SU-DHL-6 (cell line): Measurements from ENCODE around the gene PSME3IP1.

Source experiments
- H2AFZ ChIP-seq: fragments of 200-600 bp; sonication (generic); 2 replicates; pipeline ENCODE4 v1.6.1; 2014; ENCODE audit warnings: low read depth, mild to moderate bottlenecking, moderate library complexity, mixed read lengths, antibody characterized with exemption, low read length; ENCODE audit not compliant: severe bottlenecking
- H3F3A ChIP-seq: fragments of 200-600 bp; shearing (Covaris generic); 2 replicates; pipeline ENCODE4 v1.6.0; 2016; ENCODE audit warnings: antibody characterized with exemption, mild to moderate bottlenecking; ENCODE audit not compliant: insufficient read depth
- H3K27ac ChIP-seq: fragments of 200-600 bp; sonication (generic); 2 replicates; pipeline ENCODE4 v1.5.1; 2016; ENCODE audit warnings: low read depth, mild to moderate bottlenecking, low read length, moderate library complexity, mixed read lengths
- H3K27me3 ChIP-seq: fragments of 200-600 bp; sonication (generic), shearing (Covaris generic); 2 replicates; pipeline ENCODE4 v1.6.0; 2014; ENCODE audit warnings: mild to moderate bottlenecking, low read length
- H3K36me3 ChIP-seq: fragments of 200-600 bp; sonication (generic); 2 replicates; pipeline ENCODE4 v1.6.1; 2014; ENCODE audit warnings: mild to moderate bottlenecking, low read length, mixed read lengths
- H3K4me2 ChIP-seq: fragments of 300-600, 200-600 bp; shearing (Covaris generic), sonication (generic); 2 replicates; pipeline ENCODE4 v1.6.0; 2014; ENCODE audit warnings: low read length, low read depth, mild to moderate bottlenecking; ENCODE audit not compliant: poor library complexity, severe bottlenecking
- H3K4me3 ChIP-seq: fragments of 200-600 bp; sonication (generic); 2 replicates; pipeline ENCODE4 v1.5.1; 2014; ENCODE audit warnings: antibody characterized with exemption, low read length, mild to moderate bottlenecking, mixed read lengths; ENCODE audit not compliant: insufficient read depth, poor library complexity, severe bottlenecking
- H3K79me2 ChIP-seq: fragments of 200-600 bp; sonication (generic); 2 replicates; pipeline ENCODE4 v1.6.1; 2014; ENCODE audit warnings: mild to moderate bottlenecking, low read length, moderate library complexity; ENCODE audit not compliant: insufficient read depth
- H3K9ac ChIP-seq: fragments of 200-600 bp; sonication (generic); 2 replicates; pipeline ENCODE4 v1.7.0; 2014; ENCODE audit warnings: mild to moderate bottlenecking, low read length
- H3K9me2 ChIP-seq: fragments of 200-600 bp; sonication (generic); replicated peaks from 2 replicates; pipeline ENCODE4 v1.6.1; 2014; ENCODE audit warnings: low read length; ENCODE audit not compliant: insufficient read depth
- H3K9me3 ChIP-seq: fragments of 200-600 bp; sonication (generic); 2 replicates; pipeline ENCODE4 v1.6.1; 2014; ENCODE audit warnings: low read length, mixed read lengths; ENCODE audit not compliant: insufficient read depth
- H4K20me1 ChIP-seq: fragments of 200-600 bp; sonication (generic); 2 replicates; pipeline ENCODE4 v1.6.1; 2014; ENCODE audit warnings: low read depth, mild to moderate bottlenecking, antibody characterized with exemption, low read length, moderate library complexity, mixed read lengths
- CTCF ChIP-seq: fragments of 200-600 bp; sonication (generic); IDR thresholded peaks from one replicate; pipeline ENCODE4 v1.5.1; 2017; ENCODE audit warnings: antibody characterized with exemption, mild to moderate bottlenecking, low read length, moderate library complexity; ENCODE audit not compliant: insufficient read depth, poor library complexity, severe bottlenecking
- EZH2phosphoT487 ChIP-seq: fragments of 200-600 bp; sonication (generic), shearing (Covaris generic); conservative IDR thresholded peaks from 2 replicates; pipeline ENCODE4 v1.6.1; 2018; ENCODE audit warnings: mild to moderate bottlenecking, antibody characterized with exemption, low read length, moderate library complexity, mixed read lengths

The PSME3IP1 gene

GRCh38 chr16:57143149-57143921, 42.5 kb downstream of the PSME3IP1 start:
- no peaks in the 10 kb centered on the region for H3K36me3 ChIP-seq
- no peak overlapping the region for H3K4me3 ChIP-seq
- H3K79me2 ChIP-seq = no peaks in the 10 kb centered on the region
- no peak overlapping the region for H3K4me2 ChIP-seq
- H3F3A ChIP-seq = no peaks in the 10 kb centered on the region
- no peak overlapping the region for H3K27ac ChIP-seq
- H2AFZ ChIP-seq = no peak overlapping the region
- no peaks in the 10 kb centered on the region for H4K20me1 ChIP-seq
- H3K9me3 ChIP-seq = no peaks in the 10 kb centered on the region
- H3K27me3 ChIP-seq = no peaks in the 10 kb centered on the region
- TF ChIP-seq EZH2phosphoT487 (no peak), CTCF (no peak)
- H3K9me2 ChIP-seq = no peaks in the 10 kb centered on the region
- H3K9ac ChIP-seq = no peak overlapping the region

GRCh38 chr16:57141822-57142631, 43.8 kb downstream of the PSME3IP1 start:
- Histone ChIP-seq H3K9me3 (no peaks in the 10 kb centered on the region), H3F3A (no peaks in the 10 kb centered on the region), H3K9me2 (no peaks in the 10 kb centered on the region), H3K9ac (no peak overlapping the region), H3K27ac (no peak overlapping the region), H3K79me2 (no peaks in the 10 kb centered on the region), H2AFZ (no peak overlapping the region), H3K27me3 (no peaks in the 10 kb centered on the region), H3K4me2 (no peak overlapping the region), H3K4me3 (no peak overlapping the region), H3K36me3 (no peaks in the 10 kb centered on the region), H4K20me1 (no peaks in the 10 kb centered on the region)
- no peak for TF ChIP-seq EZH2phosphoT487

GRCh38 chr16:57140931-57141668, 44.7 kb downstream of the PSME3IP1 start:
- H3K9me3 ChIP-seq = no peaks in the 10 kb centered on the region
- H4K20me1 ChIP-seq = no peaks in the 10 kb centered on the region
- H3F3A ChIP-seq = no peaks in the 10 kb centered on the region
- H3K4me2 ChIP-seq = no peak overlapping the region
- H3K9ac ChIP-seq = no peak overlapping the region
- H3K27me3 ChIP-seq = no peaks in the 10 kb centered on the region
- no peak overlapping the region for H3K4me3 ChIP-seq
- no peaks in the 10 kb centered on the region for H3K36me3 ChIP-seq
- H3K9me2 ChIP-seq = no peaks in the 10 kb centered on the region
- H3K27ac ChIP-seq = no peak overlapping the region
- no peak for TF ChIP-seq EZH2phosphoT487
- no peak for TF ChIP-seq CTCF
- H3K79me2 ChIP-seq = no peaks in the 10 kb centered on the region
- H2AFZ ChIP-seq = no peak overlapping the region
